ENCODE results near the gene TBC1D22A. TPM values are rescaled to one million over a fixed set of nuclear protein-coding genes. Genes with fewer than 3 reads are reported as not detected.

The TBC1D22A gene
- total and polyA plus RNA-seq, 10 of the 15 experiments (the other 5 are each of a cell fraction or from before 2014, with no cell fraction given): 0.63 to 44.7 (median 27.4) TPM

DNA sequence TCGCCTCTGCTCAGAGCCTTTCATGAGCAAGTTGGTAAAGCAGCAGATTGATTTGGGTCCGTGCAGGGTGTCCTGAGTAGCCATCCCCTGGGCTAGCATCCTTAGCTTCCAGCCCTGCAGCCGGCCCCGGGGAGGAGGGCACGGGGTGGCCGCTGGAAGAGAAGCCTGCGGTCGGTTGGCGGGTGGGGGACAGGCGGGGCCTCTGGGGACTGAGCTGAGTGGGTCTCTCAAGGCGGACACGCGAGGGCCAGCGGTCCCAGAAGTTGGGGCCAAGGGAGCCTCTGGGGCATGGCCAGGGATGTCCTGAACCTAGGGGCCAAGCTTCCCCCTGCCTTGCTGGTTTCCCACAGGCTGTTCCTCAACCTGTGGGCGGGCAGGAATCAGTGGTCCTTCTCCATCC, 143.0 kb downstream of the TBC1D22A start:
- Histone ChIP-seq H3K27ac (ENCODE audit: control insufficient read depth, insufficient read depth) (no peak overlapping the region), H2AFZ (ENCODE audit: control insufficient read depth, low read depth, low read length) (no peak overlapping the region), H3K4me1 (ENCODE audit: control insufficient read depth, insufficient read depth, low read length) (no peaks in the 10 kb centered on the region), H4K20me1 (ENCODE audit: control insufficient read depth, insufficient read depth) (no peaks in the 10 kb centered on the region; the same call in 1 of the 2 replicates), H3K27me3 (replicated peaks in 1 of 2; ENCODE audit: control insufficient read depth in 2 of 2, insufficient read depth in 2 of 2, low read length in 1 of 2) (no peaks in the 10 kb centered on the region), H3K36me3 (ENCODE audit: control insufficient read depth in 2 of 2, insufficient read depth in 2 of 2, low read length in 1 of 2) (peaks cover 10 to 29% of the 10 kb centered on the region in 2 experiments; a peak in 3 of 4 replicates), H3K9ac (ENCODE audit: control insufficient read depth, insufficient read depth, low read length) (no peak overlapping the region), H3K9me3 (replicated peaks; ENCODE audit: control insufficient read depth, insufficient read depth, low read length) (no peaks in the 10 kb centered on the region), H3K4me2 (ENCODE audit: control insufficient read depth, insufficient read depth) (no peak overlapping the region), H3K79me2 (ENCODE audit: control insufficient read depth, insufficient read depth, low read length) (no peaks in the 10 kb centered on the region; the same call in 1 of the 2 replicates), H3K4me3 (no peak overlapping the region)
- intact Hi-C loops (cut with micrococcal nuclease; ENCODE audit: unreplicated experiment) (no loop called here), in situ Hi-C loops (cut with MboI) (no loop called here)
- BruUV-seq (replicated peaks): no TSS peak
- 94% methylated on average over 15 of the region's 15 CpGs for WGBS (ENCODE audit: insufficient coverage, insufficient replicate concordance, low lambda C conversion rate, missing lambda C conversion rate)
- ChIA-PET RAD21 (ENCODE audit: unreplicated experiment) (no interaction called here), POLR2A (no interaction called here), CTCF (interaction anchor here (1.5 kb wide), 1 partner anchor 9 kb away, joined by 3 read pairs; no protein-coding TSS in a partner anchor), SMC1A (ENCODE audit: uncharacterized antibody, unreplicated experiment) (no interaction called here)
- FAIRE-seq: no peak
- TF ChIP-seq KLF5 (IDR thresholded peaks at IDR 0.05; ENCODE audit: partially characterized antibody) (no peak), POLR2AphosphoS2 (IDR thresholded peaks at IDR 0.05; ENCODE audit: low read depth, low read length) (no peak), STAT1 (conservative IDR thresholded peaks at IDR 0.05) (no peak), KDM1A (IDR thresholded peaks at IDR 0.05; ENCODE audit: borderline replicate concordance) (no peak), HDAC2 (IDR thresholded peaks at IDR 0.05) (no peak), RBBP5 (conservative IDR thresholded peaks at IDR 0.05) (no peak), SMC3 (IDR thresholded peaks at IDR 0.05; ENCODE audit: borderline replicate concordance, low read length) (no peak), BACH1 (IDR thresholded peaks at IDR 0.05; ENCODE audit: borderline replicate concordance) (no peak), FOXK2 (IDR thresholded peaks at IDR 0.05) (no peak), NFXL1 (IDR thresholded peaks at IDR 0.05; ENCODE audit: borderline replicate concordance) (no peak), YY1 (IDR thresholded peaks at IDR 0.05; ENCODE audit: low read depth, low read length) (no peak), LARP7 (IDR thresholded peaks at IDR 0.05) (no peak), BCL11A (IDR thresholded peaks at IDR 0.05; ENCODE audit: low read depth, low read length) (no peak)
- TF ChIP-seq, protein P1, sequence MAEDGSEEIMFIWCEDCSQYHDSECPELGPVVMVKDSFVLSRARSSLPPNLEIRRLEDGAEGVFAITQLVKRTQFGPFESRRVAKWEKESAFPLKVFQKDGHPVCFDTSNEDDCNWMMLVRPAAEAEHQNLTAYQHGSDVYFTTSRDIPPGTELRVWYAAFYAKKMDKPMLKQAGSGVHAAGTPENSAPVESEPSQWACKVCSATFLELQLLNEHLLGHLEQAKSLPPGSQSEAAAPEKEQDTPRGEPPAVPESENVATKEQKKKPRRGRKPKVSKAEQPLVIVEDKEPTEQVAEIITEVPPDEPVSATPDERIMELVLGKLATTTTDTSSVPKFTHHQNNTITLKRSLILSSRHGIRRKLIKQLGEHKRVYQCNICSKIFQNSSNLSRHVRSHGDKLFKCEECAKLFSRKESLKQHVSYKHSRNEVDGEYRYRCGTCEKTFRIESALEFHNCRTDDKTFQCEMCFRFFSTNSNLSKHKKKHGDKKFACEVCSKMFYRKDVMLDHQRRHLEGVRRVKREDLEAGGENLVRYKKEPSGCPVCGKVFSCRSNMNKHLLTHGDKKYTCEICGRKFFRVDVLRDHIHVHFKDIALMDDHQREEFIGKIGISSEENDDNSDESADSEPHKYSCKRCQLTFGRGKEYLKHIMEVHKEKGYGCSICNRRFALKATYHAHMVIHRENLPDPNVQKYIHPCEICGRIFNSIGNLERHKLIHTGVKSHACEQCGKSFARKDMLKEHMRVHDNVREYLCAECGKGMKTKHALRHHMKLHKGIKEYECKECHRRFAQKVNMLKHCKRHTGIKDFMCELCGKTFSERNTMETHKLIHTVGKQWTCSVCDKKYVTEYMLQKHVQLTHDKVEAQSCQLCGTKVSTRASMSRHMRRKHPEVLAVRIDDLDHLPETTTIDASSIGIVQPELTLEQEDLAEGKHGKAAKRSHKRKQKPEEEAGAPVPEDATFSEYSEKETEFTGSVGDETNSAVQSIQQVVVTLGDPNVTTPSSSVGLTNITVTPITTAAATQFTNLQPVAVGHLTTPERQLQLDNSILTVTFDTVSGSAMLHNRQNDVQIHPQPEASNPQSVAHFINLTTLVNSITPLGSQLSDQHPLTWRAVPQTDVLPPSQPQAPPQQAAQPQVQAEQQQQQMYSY (CRISPR knock-in tag; IDR thresholded peaks at IDR 0.05): no peak
- TF ChIP-seq, protein P2, sequence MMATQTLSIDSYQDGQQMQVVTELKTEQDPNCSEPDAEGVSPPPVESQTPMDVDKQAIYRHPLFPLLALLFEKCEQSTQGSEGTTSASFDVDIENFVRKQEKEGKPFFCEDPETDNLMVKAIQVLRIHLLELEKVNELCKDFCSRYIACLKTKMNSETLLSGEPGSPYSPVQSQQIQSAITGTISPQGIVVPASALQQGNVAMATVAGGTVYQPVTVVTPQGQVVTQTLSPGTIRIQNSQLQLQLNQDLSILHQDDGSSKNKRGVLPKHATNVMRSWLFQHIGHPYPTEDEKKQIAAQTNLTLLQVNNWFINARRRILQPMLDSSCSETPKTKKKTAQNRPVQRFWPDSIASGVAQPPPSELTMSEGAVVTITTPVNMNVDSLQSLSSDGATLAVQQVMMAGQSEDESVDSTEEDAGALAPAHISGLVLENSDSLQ (IDR thresholded peaks at IDR 0.05): no peak
- ATAC-seq: no peak
- no peak for DNase-seq (ENCODE audit: low read depth, low spot score)

Data from GM12878 (cell line).